Measurements from ENCODE around the gene RDH11. TPM values are rescaled to one million over a fixed set of nuclear protein-coding genes. Genes with fewer than 3 reads are reported as not detected.
A peak's percentile ranks its signal among the peaks of the same experiment; 100 is the strongest.

Gene RDH11, protein sequence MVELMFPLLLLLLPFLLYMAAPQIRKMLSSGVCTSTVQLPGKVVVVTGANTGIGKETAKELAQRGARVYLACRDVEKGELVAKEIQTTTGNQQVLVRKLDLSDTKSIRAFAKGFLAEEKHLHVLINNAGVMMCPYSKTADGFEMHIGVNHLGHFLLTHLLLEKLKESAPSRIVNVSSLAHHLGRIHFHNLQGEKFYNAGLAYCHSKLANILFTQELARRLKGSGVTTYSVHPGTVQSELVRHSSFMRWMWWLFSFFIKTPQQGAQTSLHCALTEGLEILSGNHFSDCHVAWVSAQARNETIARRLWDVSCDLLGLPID
- 25.1 TPM for total RNA-seq

DNA sequence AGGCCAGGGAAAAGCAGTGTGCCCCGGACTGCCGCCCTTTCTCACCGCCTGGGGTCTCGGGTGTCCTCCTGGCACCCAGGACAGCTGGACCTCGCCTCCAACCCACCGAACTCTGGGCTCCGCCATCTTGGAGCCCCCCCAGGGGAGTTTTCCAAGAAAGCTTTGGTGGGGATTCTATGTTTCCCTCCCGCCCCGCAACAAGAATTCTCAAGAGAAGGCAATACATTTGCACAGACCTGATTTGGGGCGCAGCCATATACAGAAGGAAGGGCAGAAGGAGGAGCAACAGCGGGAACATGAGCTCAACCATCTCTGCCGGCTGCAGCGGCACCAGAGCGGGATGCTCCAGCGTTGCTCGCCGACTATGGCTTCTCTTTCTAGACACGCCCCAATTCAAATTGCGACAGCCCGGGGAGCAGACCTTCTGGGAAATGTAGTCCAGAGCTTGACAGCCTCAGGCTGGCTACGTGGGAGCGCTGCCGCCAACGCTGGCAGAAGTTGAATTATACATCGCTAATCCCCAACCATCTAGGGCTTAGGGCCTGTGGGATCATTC is at the start of gene RDH11:
RDH11 (minus strand) TSS at position 371 of the 556 bp plus-strand sequence; CDS start at position 310, 61 bp downstream.
- TF ChIP-seq, protein P1, sequence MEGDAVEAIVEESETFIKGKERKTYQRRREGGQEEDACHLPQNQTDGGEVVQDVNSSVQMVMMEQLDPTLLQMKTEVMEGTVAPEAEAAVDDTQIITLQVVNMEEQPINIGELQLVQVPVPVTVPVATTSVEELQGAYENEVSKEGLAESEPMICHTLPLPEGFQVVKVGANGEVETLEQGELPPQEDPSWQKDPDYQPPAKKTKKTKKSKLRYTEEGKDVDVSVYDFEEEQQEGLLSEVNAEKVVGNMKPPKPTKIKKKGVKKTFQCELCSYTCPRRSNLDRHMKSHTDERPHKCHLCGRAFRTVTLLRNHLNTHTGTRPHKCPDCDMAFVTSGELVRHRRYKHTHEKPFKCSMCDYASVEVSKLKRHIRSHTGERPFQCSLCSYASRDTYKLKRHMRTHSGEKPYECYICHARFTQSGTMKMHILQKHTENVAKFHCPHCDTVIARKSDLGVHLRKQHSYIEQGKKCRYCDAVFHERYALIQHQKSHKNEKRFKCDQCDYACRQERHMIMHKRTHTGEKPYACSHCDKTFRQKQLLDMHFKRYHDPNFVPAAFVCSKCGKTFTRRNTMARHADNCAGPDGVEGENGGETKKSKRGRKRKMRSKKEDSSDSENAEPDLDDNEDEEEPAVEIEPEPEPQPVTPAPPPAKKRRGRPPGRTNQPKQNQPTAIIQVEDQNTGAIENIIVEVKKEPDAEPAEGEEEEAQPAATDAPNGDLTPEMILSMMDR (IDR thresholded peaks at IDR 0.05) = no peak
- Histone ChIP-seq H3K4me1 (peaks cover 0 to 5% of the 10 kb centered on the region in 2 donors), H3K36me3 (peaks cover 7 to 18% of the 10 kb centered on the region in 2 donors), H3K27ac (peak within 1 kb of the TSS; percentile 74 to 84), H3K9me3 (no peaks in the 10 kb centered on the region), H3K4me3 (peak within 1 kb of the TSS; percentile 68 to 88), H3K27me3 (no peaks in the 10 kb centered on the region)
- intact Hi-C loops (cut with DNase I) = loop anchor here (2.0 to 10.0 kb wide), 4 partner anchors 21 to 451 kb away; partner anchors contain the start of genes ARG2, ATP6V1D, PALS1 and VTI1B
- peak; percentile 70 to 94 for DNase-seq (ENCODE audit: low spot score in 2 of 2)

DNA sequence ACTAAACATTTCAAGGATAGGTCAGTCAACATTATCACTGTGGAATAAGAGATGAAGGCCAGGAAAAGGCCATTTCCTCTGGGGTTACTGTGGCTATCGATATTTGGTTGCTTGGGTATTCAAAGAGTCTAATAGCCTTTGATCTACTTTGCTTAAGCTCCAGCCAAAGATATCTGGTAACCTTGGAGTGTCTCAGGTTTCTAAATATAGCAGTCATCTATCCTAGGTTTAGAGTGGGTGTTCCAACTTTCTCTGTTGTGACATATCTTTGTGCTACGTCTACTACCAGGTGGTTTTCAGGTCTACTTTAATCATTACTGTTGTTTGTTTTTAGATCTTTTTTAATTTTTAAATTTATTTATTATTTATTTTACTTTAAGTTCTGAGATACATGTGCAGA is 48.5 kb upstream of the RDH11 start:
- H3K27ac ChIP-seq = no peak overlapping the region
- no peak overlapping the region for H3K4me3 ChIP-seq
- no peaks in the 10 kb centered on the region for H3K27me3 ChIP-seq
- DNase-seq (ENCODE audit: low spot score in 2 of 2) = no peak
- no peaks in the 10 kb centered on the region for H3K9me3 ChIP-seq
- intact Hi-C loops (cut with DNase I) = no loop called here
- TF ChIP-seq, protein P1 (IDR thresholded peaks at IDR 0.05) = no peak
- H3K4me1 ChIP-seq = no peaks in the 10 kb centered on the region
- peaks cover 18 to 29% of the 10 kb centered on the region in 2 donors for H3K36me3 ChIP-seq

DNA sequence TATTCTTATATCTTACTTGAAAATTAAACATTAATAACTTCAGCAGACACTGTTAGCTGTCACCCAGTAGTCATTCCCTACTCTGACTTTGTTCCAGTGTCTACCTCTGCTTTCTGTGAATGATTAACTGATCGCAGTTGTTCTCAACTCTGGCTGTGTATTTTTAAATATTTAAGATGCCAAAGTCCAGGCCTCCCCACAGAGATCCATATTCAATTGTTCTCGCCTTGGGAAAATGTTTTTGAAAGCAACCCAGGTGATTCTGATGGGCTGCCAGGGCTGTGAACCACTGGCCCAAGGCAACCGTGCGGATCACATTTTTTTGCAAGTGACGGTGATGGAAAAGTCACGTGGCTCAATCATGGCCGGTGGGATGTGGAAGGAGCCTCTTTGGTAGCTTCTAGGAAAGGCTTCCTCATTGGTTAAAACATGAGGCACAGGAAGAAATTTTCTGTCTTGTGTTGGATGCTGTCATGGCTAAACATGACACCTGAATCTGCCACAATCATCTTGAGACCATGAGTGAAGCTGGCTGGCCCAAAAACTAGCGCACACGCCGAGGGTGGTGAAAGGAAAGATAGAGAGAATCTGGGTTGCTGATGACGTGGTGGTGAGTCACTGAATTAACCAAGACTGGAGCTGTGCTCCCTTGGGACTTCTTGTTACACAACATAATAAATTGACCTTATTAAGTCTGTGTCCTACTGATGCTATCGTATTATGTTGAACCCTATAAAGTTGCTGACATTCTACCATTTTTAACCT is 43.4 kb upstream of the RDH11 start:
- no peaks in the 10 kb centered on the region for H3K4me1 ChIP-seq
- no peaks in the 10 kb centered on the region for H3K36me3 ChIP-seq
- peak; percentile 14 to 78 for DNase-seq (ENCODE audit: low spot score in 2 of 2)
- H3K27ac ChIP-seq = no peak overlapping the region
- intact Hi-C loops (cut with DNase I) = no loop called here
- H3K27me3 ChIP-seq = no peaks in the 10 kb centered on the region
- H3K4me3 ChIP-seq = no peak overlapping the region
- TF ChIP-seq, protein P1 (IDR thresholded peaks at IDR 0.05) = no peak
- no peaks in the 10 kb centered on the region for H3K9me3 ChIP-seq

DNA sequence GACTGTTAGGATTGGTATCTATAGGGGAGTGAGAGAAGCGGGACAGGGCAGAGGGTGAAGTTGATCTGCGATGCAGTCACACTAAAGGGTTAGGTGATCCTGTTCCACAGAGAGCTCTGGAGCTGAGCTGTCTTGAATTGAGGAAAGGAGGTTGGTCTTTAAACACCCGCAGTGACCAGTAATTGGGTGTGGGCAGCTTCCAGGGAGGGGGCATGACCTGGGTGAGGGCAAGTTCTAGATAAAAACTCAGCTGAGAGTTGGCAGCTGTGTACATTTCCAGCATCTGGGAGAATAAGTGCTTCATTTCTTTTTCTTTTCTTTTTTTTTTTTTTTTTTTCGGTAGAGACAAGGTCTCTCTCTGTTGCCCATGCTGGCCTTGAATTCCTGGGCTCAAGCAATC is 41.2 kb upstream of the RDH11 start:
- no peak for DNase-seq (ENCODE audit: low spot score in 2 of 2)
- Histone ChIP-seq H3K27ac (no peak overlapping the region), H3K36me3 (no peaks in the 10 kb centered on the region), H3K4me1 (no peaks in the 10 kb centered on the region), H3K9me3 (no peaks in the 10 kb centered on the region), H3K27me3 (no peaks in the 10 kb centered on the region), H3K4me3 (no peak overlapping the region)
- intact Hi-C loops (cut with DNase I) = no loop called here
- TF ChIP-seq, protein P1 (IDR thresholded peaks at IDR 0.05) = no peak

DNA sequence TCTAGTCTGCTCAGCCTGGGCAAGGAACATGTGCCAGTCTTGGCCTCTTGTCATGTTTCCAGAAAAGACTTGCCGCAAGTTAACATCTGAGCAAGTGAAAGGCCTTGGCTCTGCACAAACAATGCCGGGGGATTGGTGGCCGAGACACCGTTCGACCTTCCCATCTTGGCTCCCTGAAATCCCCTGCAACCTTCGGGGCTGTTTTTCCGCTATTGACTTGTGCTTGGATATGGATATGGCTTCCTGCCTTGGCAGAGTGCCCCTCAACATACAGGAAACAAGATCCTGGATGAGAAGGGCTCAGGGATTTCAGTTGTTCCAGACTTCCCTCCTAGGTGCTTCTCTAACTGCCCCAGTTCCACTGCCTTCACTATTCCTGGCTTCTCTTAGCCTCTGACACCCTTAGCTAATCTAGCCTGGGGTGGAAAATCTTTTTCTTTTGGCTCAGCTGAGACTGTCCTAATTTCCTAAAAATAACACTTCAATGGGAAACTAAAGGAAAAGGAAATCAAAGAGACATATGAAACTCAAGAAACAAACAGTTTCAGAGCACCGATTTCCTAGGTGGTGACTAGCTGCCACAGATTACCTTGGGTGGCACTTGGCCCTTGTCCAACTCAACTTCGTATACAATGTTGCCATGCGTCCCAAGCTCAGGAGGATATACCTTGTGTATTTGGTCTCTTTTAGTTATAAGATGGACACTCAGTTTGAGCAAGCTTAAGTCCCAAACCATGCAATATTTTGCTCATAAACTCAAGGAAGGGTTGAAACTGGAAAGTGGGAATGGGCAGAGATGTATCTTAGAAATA is 40.0 kb upstream of the RDH11 start:
- H3K36me3 ChIP-seq = no peaks in the 10 kb centered on the region
- no peaks in the 10 kb centered on the region for H3K27me3 ChIP-seq
- no peak overlapping the region for H3K27ac ChIP-seq
- H3K9me3 ChIP-seq = no peaks in the 10 kb centered on the region
- H3K4me3 ChIP-seq = no peak overlapping the region
- no peak for DNase-seq (ENCODE audit: low spot score in 2 of 2)
- no peaks in the 10 kb centered on the region for H3K4me1 ChIP-seq
- intact Hi-C loops (cut with DNase I) = no loop called here
- TF ChIP-seq, protein P1 (IDR thresholded peaks at IDR 0.05) = no peak
